Measurements from ENCODE around the gene ABCC8.

ABCC8 gene

DNA sequence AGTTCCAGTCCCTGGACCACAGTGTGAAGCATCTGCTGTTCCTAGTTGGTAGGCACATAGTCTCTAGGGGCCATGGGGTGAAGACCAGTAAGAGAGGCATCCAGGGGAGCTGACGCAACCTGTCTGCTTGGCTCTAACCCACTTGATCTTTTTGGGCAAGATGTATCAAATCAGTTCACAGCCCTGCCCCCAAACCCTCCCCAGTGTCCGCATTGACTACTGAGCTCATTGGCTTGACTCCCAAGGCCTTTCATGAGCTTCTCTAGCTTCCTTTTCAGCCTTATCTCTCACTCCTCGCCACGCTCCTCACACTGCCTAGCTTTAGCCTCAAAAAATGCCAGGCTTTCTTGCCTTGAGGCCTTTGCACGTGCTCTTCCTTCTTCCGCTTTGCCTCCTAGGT lies 29.7 kb upstream of the ABCC8 start:
- in situ Hi-C loops (cut with HindIII; ENCODE audit: low sequenced_read_pairs): no loop called here

- in situ Hi-C loops (cut with HindIII; ENCODE audit: low sequenced_read_pairs): no loop called here
Measured at GRCh38 chr11:17505146-17505545, 28.5 kb upstream of the ABCC8 start.

DNA sequence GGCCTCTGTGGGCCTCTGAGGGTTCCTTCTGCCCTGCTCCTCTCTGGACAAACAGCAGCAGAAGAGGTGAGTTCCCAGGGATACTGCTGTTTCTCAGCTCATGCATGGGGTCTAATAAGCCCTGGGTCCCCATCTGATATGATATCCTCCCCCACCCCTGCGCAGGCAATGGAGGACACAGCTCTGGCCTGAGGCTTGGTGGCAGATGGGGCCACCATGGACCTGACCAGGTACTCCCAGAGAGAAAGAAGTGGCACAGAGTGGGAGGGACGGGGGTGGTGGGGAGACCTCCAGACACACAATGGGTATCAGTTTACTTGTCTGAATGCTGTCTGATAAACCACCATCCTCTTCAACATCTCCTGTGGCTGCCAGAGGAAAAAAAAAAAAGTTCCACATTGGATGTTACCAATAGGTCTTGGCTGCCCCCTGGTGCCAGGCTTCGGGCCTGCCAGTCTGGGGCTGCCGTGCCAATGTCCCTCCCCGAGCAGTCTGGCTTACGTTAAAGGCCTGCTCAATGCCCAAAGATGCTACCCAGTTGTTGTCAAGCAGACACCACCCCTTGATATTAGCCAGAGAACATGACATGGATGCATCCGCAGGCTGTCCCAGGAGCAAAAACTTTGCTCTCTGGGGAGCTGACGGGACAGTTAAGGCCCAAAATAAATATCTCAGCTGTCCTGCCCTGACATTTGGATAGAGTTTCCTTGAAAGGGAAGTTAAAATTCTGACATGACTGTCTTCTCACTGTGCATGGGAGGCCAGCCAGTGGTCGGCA lies 27.9 kb upstream of the ABCC8 start:
- in situ Hi-C loops (cut with HindIII; ENCODE audit: low sequenced_read_pairs): no loop called here

GRCh38 chr11:17502630-17503029 lies 26.0 kb upstream of the ABCC8 start:
- in situ Hi-C loops (cut with HindIII; ENCODE audit: low sequenced_read_pairs): no loop called here

DNA sequence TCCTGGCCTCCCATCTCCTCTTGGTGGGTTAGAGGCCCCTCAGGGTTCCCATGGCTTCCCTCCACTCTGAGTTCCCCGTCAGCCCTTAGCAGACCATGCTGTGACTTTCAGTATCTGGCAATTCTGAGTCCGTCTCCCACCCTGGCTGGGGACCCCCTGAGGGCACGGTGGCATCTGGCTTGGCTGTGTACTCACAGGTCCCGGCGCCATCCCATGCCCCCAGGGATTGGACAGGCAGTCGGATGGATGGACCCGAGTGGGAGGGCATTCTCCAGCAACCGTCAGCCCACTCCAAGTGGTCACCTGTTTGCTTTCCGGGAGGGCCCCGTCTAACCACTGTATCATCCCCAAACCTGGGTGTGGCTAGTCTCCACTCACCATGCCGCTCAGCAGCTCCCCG lies 24.0 kb upstream of the ABCC8 start:
- in situ Hi-C loops (cut with HindIII; ENCODE audit: low sequenced_read_pairs): no loop called here

DNA sequence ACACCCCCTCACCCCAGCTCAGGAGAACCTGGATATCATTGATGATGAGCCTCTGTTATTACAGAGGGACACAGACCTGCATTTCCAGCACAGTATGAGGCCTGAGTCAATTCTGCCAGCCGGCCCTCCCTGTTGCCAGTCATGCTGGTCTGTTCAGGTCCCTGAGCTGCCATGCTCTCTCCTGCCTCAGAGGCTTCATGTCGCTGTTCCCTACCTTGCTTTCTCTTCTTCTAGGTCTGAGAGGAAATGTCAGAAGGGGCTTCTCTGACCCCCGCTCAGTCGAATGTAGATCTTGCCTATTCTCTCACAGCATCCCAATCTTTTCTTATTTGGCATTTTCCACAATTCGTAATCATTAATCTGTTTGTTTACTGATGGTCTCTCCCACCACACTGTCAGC lies 21.8 kb upstream of the ABCC8 start:
- in situ Hi-C loops (cut with HindIII; ENCODE audit: low sequenced_read_pairs): no loop called here

- in situ Hi-C loops (cut with HindIII; ENCODE audit: low sequenced_read_pairs): no loop called here
Measured at GRCh38 chr11:17498058-17498457, 21.4 kb upstream of the ABCC8 start.

GRCh38 chr11:17496406-17496805 lies 19.8 kb upstream of the ABCC8 start:
- in situ Hi-C loops (cut with HindIII; ENCODE audit: low sequenced_read_pairs): no loop called here

DNA sequence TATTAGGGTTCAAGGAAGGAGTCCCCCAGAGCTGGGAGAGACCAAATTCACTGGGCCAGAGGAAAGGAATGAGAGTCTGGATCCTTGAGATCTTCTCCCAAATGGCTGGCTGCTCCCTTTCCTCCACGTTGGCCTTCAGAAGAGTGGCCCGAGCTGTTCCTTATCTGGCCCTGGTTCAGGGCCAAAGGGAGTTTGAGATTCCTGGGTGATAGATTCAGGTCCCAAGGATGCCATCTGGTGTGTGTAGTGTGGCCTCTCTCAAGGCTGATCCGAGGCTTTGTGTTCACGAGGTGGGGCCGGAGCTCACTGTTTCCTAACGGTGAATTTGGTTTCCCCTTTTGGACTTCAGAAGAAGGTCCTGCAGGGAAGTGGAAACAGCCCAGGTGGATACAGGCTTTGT lies 17.4 kb upstream of the ABCC8 start:
- in situ Hi-C loops (cut with HindIII; ENCODE audit: low sequenced_read_pairs): no loop called here

DNA sequence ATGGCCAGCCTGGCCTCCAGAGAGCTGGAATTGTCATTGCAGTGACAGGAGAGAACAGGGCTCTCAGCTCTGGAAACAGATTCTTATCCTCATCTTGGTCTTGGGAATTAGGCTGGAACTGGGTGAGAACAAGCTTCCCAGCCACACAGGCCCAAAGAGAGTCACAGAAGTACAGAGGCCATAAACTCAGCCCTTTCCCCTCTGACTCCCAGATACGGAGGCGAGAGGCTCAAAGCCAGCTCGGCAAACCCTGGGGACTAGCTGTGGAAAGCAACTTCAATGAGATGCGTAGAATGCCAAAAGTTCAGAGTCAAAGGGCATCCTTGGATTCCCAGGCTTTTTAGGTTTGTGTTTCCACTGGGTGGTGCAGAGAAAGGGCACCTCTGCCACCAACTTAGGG lies 14.3 kb upstream of the ABCC8 start:
- in situ Hi-C loops (cut with HindIII; ENCODE audit: low sequenced_read_pairs): no loop called here

DNA sequence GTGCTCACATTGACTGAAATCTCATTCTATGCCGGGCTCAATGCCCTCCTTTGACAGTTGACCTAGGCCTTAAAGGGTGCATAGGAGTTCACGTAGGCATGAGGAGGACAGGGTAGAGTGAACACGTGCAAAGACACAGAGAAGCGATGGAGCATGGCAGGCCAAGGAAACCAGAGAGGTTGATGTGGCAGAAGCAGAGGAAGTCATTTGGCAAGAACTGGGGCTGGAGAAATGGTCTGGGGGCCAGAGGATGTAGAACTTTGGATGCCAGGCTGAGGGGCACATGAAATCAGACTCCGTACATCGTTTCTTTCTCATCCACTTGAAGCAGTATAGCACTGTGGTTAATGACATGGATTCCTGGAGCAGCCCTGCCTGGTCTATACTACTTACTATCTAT lies 13.6 kb upstream of the ABCC8 start:
- in situ Hi-C loops (cut with HindIII; ENCODE audit: low sequenced_read_pairs): no loop called here

DNA sequence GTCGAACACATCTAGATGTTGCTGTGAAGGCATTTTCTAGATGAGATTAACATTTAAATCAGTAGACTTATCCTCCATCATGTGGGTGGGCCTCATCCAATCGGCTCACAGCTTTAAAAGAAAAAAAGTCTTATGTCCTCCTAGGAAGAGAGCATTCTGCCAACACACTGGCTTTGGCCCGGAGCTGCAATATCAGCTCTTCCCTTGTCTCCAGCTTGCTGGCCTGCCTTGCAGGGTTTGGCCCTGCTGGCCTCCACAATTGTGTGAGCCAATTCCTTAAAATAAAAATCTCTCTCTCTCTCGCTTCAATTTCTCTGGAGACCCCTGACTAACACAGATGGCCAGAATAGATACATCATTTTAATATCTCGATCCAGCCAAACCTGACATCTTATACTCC lies 13.1 kb upstream of the ABCC8 start:
- in situ Hi-C loops (cut with HindIII; ENCODE audit: low sequenced_read_pairs): no loop called here

- in situ Hi-C loops (cut with HindIII; ENCODE audit: low sequenced_read_pairs): no loop called here
Measured at GRCh38 chr11:17488563-17488962, 11.9 kb upstream of the ABCC8 start.

DNA sequence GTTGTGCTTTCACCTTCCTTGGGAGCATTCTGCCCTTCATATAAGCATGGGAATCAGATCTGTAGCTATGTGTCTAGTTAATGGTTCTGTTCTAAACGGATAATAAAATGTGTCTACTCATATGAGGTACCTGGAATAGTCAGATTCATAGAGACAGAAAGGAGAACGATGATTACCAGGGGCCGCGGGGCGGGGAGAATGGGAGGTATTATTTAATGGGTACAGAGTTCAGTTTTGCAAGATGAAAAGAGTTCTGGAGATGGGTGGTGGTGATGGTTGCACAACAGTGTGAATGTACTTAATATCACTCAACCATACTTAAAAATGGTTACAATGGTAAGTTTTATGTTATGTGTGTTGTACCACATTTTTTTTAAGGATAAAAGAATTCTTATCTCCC lies 10.0 kb upstream of the ABCC8 start:
- in situ Hi-C loops (cut with HindIII; ENCODE audit: low sequenced_read_pairs): no loop called here

GRCh38 chr11:17483505-17483904 lies 6.9 kb upstream of the ABCC8 start:
- in situ Hi-C loops (cut with HindIII; ENCODE audit: low sequenced_read_pairs): no loop called here

GRCh38 chr11:17481905-17482304 lies 5.3 kb upstream of the ABCC8 start:
- in situ Hi-C loops (cut with HindIII; ENCODE audit: low sequenced_read_pairs): no loop called here

GRCh38 chr11:17479284-17480214 lies 2.9 kb upstream of the ABCC8 start:
- in situ Hi-C loops (cut with HindIII; ENCODE audit: low sequenced_read_pairs): no loop called here

DNA sequence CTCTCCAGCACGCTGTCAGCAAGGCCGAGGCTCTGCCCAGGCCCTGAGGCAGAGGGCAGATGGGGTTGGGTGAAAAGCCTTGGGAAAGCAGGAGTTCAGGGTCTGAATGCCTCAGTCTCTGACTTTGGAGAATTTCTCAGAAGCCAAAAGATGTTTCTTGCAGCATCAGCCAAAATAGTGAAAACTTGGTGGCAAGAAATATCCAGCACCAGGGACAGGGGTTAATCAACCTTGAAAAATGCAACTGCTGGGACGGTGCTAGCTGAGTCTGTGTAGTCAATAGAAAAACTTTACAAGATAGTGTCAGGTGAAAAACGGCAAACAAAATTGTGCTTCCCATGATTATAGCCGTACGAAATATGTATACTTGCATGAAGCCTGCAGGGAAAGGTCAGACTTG lies 1.4 kb upstream of the ABCC8 start:
- in situ Hi-C loops (cut with HindIII; ENCODE audit: low sequenced_read_pairs): no loop called here

GRCh38 chr11:17477361-17477760 lies 716 bp upstream of the ABCC8 start:
- in situ Hi-C loops (cut with HindIII; ENCODE audit: low sequenced_read_pairs): no loop called here

DNA sequence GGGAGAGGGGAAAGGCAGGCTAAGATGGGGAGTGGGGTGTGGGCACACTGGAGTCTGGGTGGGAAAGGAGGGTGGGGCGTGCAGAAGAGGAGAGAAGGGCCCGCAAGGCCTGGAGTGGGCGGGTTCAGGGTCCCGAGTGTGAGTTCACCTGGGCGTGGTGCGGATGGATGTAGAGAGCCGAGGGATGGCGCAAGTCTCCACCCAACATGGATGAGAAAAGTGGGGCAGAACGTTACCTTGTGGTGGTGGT lies 364 bp upstream of the ABCC8 start:
- in situ Hi-C loops (cut with HindIII; ENCODE audit: low sequenced_read_pairs): no loop called here

DNA sequence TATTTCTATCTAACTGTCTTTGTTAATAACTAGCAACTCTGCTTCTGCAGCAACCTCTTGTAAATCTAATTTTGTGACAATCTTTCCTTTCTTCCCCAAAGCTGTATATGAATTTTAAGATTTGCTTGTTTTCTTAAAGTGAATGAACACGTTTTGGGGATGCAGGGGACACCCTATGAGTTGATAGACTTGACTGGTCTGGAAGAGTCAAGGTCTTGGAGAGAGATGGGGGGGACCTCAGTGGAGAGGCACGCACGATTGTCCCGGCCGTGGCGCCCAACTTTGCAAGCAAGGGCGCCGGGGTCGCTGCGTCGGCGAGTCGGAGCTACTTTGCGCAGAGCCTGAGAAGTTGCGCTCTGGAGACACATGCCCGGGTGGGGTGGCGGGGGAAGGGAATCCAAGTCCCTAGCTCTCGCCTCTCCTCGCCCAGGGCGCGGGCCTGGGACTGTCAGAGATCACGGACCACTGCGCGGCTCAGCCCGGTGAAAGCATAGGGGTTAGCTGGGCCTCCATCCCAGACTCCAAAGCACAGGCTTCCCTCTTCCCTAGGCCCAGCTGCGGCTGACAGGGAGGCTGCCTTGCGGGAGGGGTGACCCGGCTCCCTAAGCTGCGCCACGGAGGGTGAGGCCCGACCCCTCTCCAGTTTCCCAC lies 854 bp downstream of the ABCC8 start:
- in situ Hi-C loops (cut with HindIII; ENCODE audit: low sequenced_read_pairs): no loop called here

Data from DLD1 (cell line).